DMS79 treated with DMSO at 0.1 percent for 48 hours (cell line): ENCODE data around the gene CAMK2D.

Source experiments
- DNase-seq: peaks from one replicate; lab custom pipeline; 2025; lab: John Stamatoyannopoulos, UW

Gene CAMK2D

GRCh38 chr4:113637823-113638561, 123.5 kb downstream of the CAMK2D start:
- no peak for DNase-seq

GRCh38 chr4:113637363-113637762, 124.2 kb downstream of the CAMK2D start:
- no peak for DNase-seq

- DNase-seq, result no peak
These were observed 124.7 kb downstream of the CAMK2D start for GRCh38 chr4:113636877-113637276.

GRCh38 chr4:113636438-113636818, 125.1 kb downstream of the CAMK2D start:
- DNase-seq, result no peak

GRCh38 chr4:113635739-113636437, 125.7 kb downstream of the CAMK2D start:
- DNase-seq, result no peak

GRCh38 chr4:113634081-113634969, 127.2 kb downstream of the CAMK2D start:
- no peak for DNase-seq

- DNase-seq, result no peak
These were observed 128.1 kb downstream of the CAMK2D start for GRCh38 chr4:113633467-113633866.

GRCh38 chr4:113628711-113629110, 132.8 kb downstream of the CAMK2D start:
- no peak for DNase-seq

GRCh38 chr4:113627321-113627720, 134.2 kb downstream of the CAMK2D start:
- DNase-seq, result no peak

GRCh38 chr4:113625902-113626301, 135.6 kb downstream of the CAMK2D start:
- no peak for DNase-seq

- no peak for DNase-seq
These were observed 138.2 kb downstream of the CAMK2D start for GRCh38 chr4:113623274-113623894.

GRCh38 chr4:113621633-113622032, 139.9 kb downstream of the CAMK2D start:
- DNase-seq, result no peak

GRCh38 chr4:113620032-113620431, 141.5 kb downstream of the CAMK2D start:
- no peak for DNase-seq

GRCh38 chr4:113619526-113619925, 142.0 kb downstream of the CAMK2D start:
- no peak for DNase-seq

- DNase-seq, result no peak
These were observed 143.3 kb downstream of the CAMK2D start for GRCh38 chr4:113618205-113618604.

- no peak for DNase-seq
These were observed 144.3 kb downstream of the CAMK2D start for GRCh38 chr4:113617195-113617594.

GRCh38 chr4:113616443-113616842, 145.1 kb downstream of the CAMK2D start:
- DNase-seq, result no peak

GRCh38 chr4:113614414-113614813, 147.1 kb downstream of the CAMK2D start:
- DNase-seq, result no peak

- DNase-seq, result no peak
These were observed 148.0 kb downstream of the CAMK2D start for GRCh38 chr4:113613503-113613902.

GRCh38 chr4:113610537-113610936, 151.0 kb downstream of the CAMK2D start:
- peak; percentile 32 for DNase-seq

- DNase-seq, result no peak
These were observed 153.5 kb downstream of the CAMK2D start for GRCh38 chr4:113607998-113608397.

GRCh38 chr4:113607147-113607720, 154.3 kb downstream of the CAMK2D start:
- no peak for DNase-seq
